ENCODE measurements around the gene QRICH2.

The QRICH2 gene

GRCh38 chr17:76296889-76297288 lies 11.2 kb downstream of the QRICH2 start:
- Histone ChIP-seq H3K9me3 (ENCODE audit: insufficient read depth, low read length, severe bottlenecking) (no peaks in the 10 kb centered on the region), H3K27ac (ENCODE audit: low read length) (no peak overlapping the region), H3K4me1 (ENCODE audit: insufficient read depth, low read length) (peaks cover 3% of the 10 kb centered on the region), H4K20me1 (ENCODE audit: insufficient read depth, low read length) (no peaks in the 10 kb centered on the region), H3K36me3 (ENCODE audit: insufficient read depth, low read length) (peaks cover 13% of the 10 kb centered on the region), H2AFZ (ENCODE audit: low read depth, low read length) (no peak overlapping the region), H3K27me3 (ENCODE audit: insufficient read depth, low read length, poor library complexity) (no peaks in the 10 kb centered on the region), H3K79me2 (ENCODE audit: insufficient read depth, low read length) (no peaks in the 10 kb centered on the region), H3K9ac (ENCODE audit: low read depth, low read length) (no peak overlapping the region), H3K4me3 (ENCODE audit: low read depth in 1 of 2, low read length in 2 of 2) (no peak overlapping the region), H3K4me2 (ENCODE audit: insufficient read depth, low read length) (no peak overlapping the region)
- DNase-seq: no peak
- TF ChIP-seq CTCF (IDR thresholded peaks at IDR 0.05; ENCODE audit: borderline replicate concordance, extremely low read depth, low read length, poor library complexity, severe bottlenecking) (no peak), EZH2 (IDR thresholded peaks at IDR 0.05; ENCODE audit: borderline replicate concordance, low read depth, low read length, severe bottlenecking) (no peak)
- ATAC-seq (ENCODE audit: insufficient read depth, low read depth): no peak

- DNase-seq (no peak), ATAC-seq (ENCODE audit: insufficient read depth, low read depth) (no peak)
- Histone ChIP-seq H3K4me3 (ENCODE audit: low read depth in 1 of 2, low read length in 2 of 2) (no peak overlapping the region), H2AFZ (ENCODE audit: low read depth, low read length) (no peak overlapping the region), H3K27ac (ENCODE audit: low read length) (no peak overlapping the region), H3K9me3 (ENCODE audit: insufficient read depth, low read length, severe bottlenecking) (no peaks in the 10 kb centered on the region), H3K4me1 (ENCODE audit: insufficient read depth, low read length) (peaks cover 3% of the 10 kb centered on the region), H3K27me3 (ENCODE audit: insufficient read depth, low read length, poor library complexity) (no peaks in the 10 kb centered on the region), H3K9ac (ENCODE audit: low read depth, low read length) (no peak overlapping the region), H3K4me2 (ENCODE audit: insufficient read depth, low read length) (no peak overlapping the region), H3K36me3 (ENCODE audit: insufficient read depth, low read length) (peaks cover 13% of the 10 kb centered on the region), H3K79me2 (ENCODE audit: insufficient read depth, low read length) (no peaks in the 10 kb centered on the region), H4K20me1 (ENCODE audit: insufficient read depth, low read length) (no peaks in the 10 kb centered on the region)
- TF ChIP-seq CTCF (IDR thresholded peaks at IDR 0.05; ENCODE audit: borderline replicate concordance, extremely low read depth, low read length, poor library complexity, severe bottlenecking) (no peak), EZH2 (IDR thresholded peaks at IDR 0.05; ENCODE audit: borderline replicate concordance, low read depth, low read length, severe bottlenecking) (no peak)
These were observed 11.9 kb downstream of the QRICH2 start for GRCh38 chr17:76296186-76296585.

GRCh38 chr17:76293106-76293505 lies 15.0 kb downstream of the QRICH2 start:
- DNase-seq (no peak), ATAC-seq (ENCODE audit: insufficient read depth, low read depth) (no peak)
- Histone ChIP-seq H3K79me2 (ENCODE audit: insufficient read depth, low read length) (no peaks in the 10 kb centered on the region), H4K20me1 (ENCODE audit: insufficient read depth, low read length) (no peaks in the 10 kb centered on the region), H3K9ac (ENCODE audit: low read depth, low read length) (no peak overlapping the region), H3K4me3 (ENCODE audit: low read depth in 1 of 2, low read length in 2 of 2) (no peak overlapping the region), H3K27ac (ENCODE audit: low read length) (no peak overlapping the region), H3K4me2 (ENCODE audit: insufficient read depth, low read length) (no peak overlapping the region), H3K9me3 (ENCODE audit: insufficient read depth, low read length, severe bottlenecking) (no peaks in the 10 kb centered on the region), H3K36me3 (ENCODE audit: insufficient read depth, low read length) (peaks cover 13% of the 10 kb centered on the region), H2AFZ (ENCODE audit: low read depth, low read length) (no peak overlapping the region), H3K4me1 (ENCODE audit: insufficient read depth, low read length) (no peaks in the 10 kb centered on the region), H3K27me3 (ENCODE audit: insufficient read depth, low read length, poor library complexity) (no peaks in the 10 kb centered on the region)
- no peak for TF ChIP-seq EZH2 (IDR thresholded peaks at IDR 0.05; ENCODE audit: borderline replicate concordance, low read depth, low read length, severe bottlenecking)
- no peak for TF ChIP-seq CTCF (IDR thresholded peaks at IDR 0.05; ENCODE audit: borderline replicate concordance, extremely low read depth, low read length, poor library complexity, severe bottlenecking)

GRCh38 chr17:76292567-76292966 lies 15.5 kb downstream of the QRICH2 start:
- Histone ChIP-seq H3K4me1 (ENCODE audit: insufficient read depth, low read length) (no peaks in the 10 kb centered on the region), H3K27ac (ENCODE audit: low read length) (no peak overlapping the region), H3K4me2 (ENCODE audit: insufficient read depth, low read length) (no peak overlapping the region), H3K27me3 (ENCODE audit: insufficient read depth, low read length, poor library complexity) (no peaks in the 10 kb centered on the region), H4K20me1 (ENCODE audit: insufficient read depth, low read length) (no peaks in the 10 kb centered on the region), H3K36me3 (ENCODE audit: insufficient read depth, low read length) (peaks cover 13% of the 10 kb centered on the region), H3K9me3 (ENCODE audit: insufficient read depth, low read length, severe bottlenecking) (no peaks in the 10 kb centered on the region), H3K79me2 (ENCODE audit: insufficient read depth, low read length) (no peaks in the 10 kb centered on the region), H2AFZ (ENCODE audit: low read depth, low read length) (no peak overlapping the region), H3K4me3 (ENCODE audit: low read depth in 1 of 2, low read length in 2 of 2) (no peak overlapping the region), H3K9ac (ENCODE audit: low read depth, low read length) (no peak overlapping the region)
- TF ChIP-seq CTCF (IDR thresholded peaks at IDR 0.05; ENCODE audit: borderline replicate concordance, extremely low read depth, low read length, poor library complexity, severe bottlenecking) (no peak), EZH2 (IDR thresholded peaks at IDR 0.05; ENCODE audit: borderline replicate concordance, low read depth, low read length, severe bottlenecking) (no peak)
- ATAC-seq (ENCODE audit: insufficient read depth, low read depth): no peak
- DNase-seq: no peak
